H1 (cell line): Measurements from ENCODE around the gene MYH10. TPM values are rescaled to one million over a fixed set of nuclear protein-coding genes. Genes with fewer than 3 reads are reported as not detected.

Source experiments
- BACH1 ChIP-seq: IDR thresholded peaks from 2 replicates; pipeline ENCODE4 v1.6.1; 2012; ENCODE audit warnings: low read length, improper control_type of control experiment
- CBX5 ChIP-seq: fragments of 300-800, 300-1000 bp; sonication (generic); IDR thresholded peaks from 2 replicates; pipeline ENCODE4 v1.7.1; 2016; ENCODE audit warnings: antibody characterized with exemption, low read length, low read depth
- POLR2A ChIP-seq, 2 experiments: IDR thresholded peaks; 1 replicate in 1 of 2; 2 replicates in 1 of 2; pipeline ENCODE4 v1.6.1; 2011; ENCODE audit warnings: low read depth in 2 of 2, low read length in 2 of 2, mild to moderate bottlenecking in 2 of 2; ENCODE audit errors: control extremely low read depth in 1 of 2
- SP1 ChIP-seq: IDR thresholded peaks from 2 replicates; pipeline ENCODE4 v1.6.1; 2011; ENCODE audit warnings: low read depth, low read length
- TAF7 ChIP-seq: optimal IDR thresholded peaks from 2 replicates; pipeline ENCODE3; 2011; ENCODE audit warnings: low read depth, mild to moderate bottlenecking, inconsistent platforms, low read length, moderate library complexity, borderline replicate concordance
- polyA plus RNA-seq, 7 experiments: library from polyadenylated mRNA; depleted of rRNA in 3 of 7; stranded (reverse) in 5 of 7; unstranded in 2 of 7; fragments of >200 nt in 5 of 7; fragments of 200-250 nt in 2 of 7; gene quantifications; 1 replicate in 5 of 7; 2 replicates in 1 of 7; 4 replicates in 1 of 7; pipeline versions ENCODE4 v1.2.1 to v1.2.3, GENCODE V29; 2011 to 2013; ENCODE audit warnings: missing spikeins in 2 of 7, mixed read lengths in 2 of 7
- total RNA-seq: library from RNA; stranded (reverse); fragmentation: NEBNext Ultra II Directional; extraction: Animal tissue kit (Norgen Biotek cat#: 25700); gene quantifications from 2 replicates; pipeline ENCODE4 v1.2.1, GENCODE V29; 2021
- TF ChIP-seq, protein P1 (sequence below): IDR thresholded peaks from 2 replicates; pipeline ENCODE4 v1.6.1; 2011; ENCODE audit warnings: low read depth, mild to moderate bottlenecking, low read length; ENCODE audit not compliant: insufficient read depth

MYH10 gene
- total and polyA plus RNA-seq, 2 of the 8 experiments (the other 6 are each of a cell fraction or from before 2014, with no cell fraction given): 64.1 to 289 TPM

DNA sequence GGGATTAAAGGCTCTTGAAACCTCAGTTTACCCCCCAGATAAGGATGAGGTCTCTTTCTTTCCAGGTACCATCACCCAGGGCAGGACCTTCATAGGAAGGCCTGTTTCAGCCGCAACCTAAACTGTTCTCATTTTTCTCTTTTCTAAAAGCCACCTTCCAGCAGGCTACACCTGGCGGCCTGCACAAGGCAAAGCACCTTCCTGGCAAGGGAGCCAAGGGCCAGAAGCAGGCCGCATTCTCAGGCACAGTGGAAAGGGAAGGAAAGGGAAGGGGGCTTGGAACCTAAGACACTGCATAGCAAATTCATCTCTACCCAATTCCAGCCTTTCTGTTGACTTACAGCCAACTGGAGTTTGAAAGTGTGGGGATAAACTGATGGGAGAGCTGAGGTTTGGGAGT lies 203.7 kb downstream of the MYH10 start (continued):
- TF ChIP-seq TAF7 (no peak), CBX5 (no peak), POLR2A (IDR thresholded peaks at IDR 0.05; ENCODE audit: control extremely low read depth in 1 of 2, low read depth in 2 of 2, low read length in 2 of 2) (no peak), SP1 (no peak), BACH1 (no peak)
- TF ChIP-seq, protein P1, sequence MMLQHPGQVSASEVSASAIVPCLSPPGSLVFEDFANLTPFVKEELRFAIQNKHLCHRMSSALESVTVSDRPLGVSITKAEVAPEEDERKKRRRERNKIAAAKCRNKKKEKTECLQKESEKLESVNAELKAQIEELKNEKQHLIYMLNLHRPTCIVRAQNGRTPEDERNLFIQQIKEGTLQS: no peak
